Hematopoietic multipotent progenitor cell treated with erythropoietin and hydrocortisone succinate and interleukin-3 and kit ligand, for 4 days (in vitro differentiated cells): ENCODE measurements around the gene ABCB10.
"Not testable (repeated sequence)": the region's sequence is repeated elsewhere in the genome, so short reads cannot be mapped to it uniquely, and the experiment has no call there.

Source experiments
- DNase-seq: peaks from one replicate; pipeline ENCODE4 v3.0.0-alpha.2; 2015

Gene ABCB10

GRCh38 chr1:229558460-229559335 lies at the start of gene ABCB10:
TSS of gene ABCB10 (minus strand) at chr1:229558707. CDS start at chr1:229558652, 55 bp downstream.
- DNase-seq, result peak; percentile 99

- DNase-seq, result no peak
These were observed 48.9 kb upstream of the ABCB10 start for GRCh38 chr1:229607370-229607769.

GRCh38 chr1:229603371-229604005 lies 45.0 kb upstream of the ABCB10 start:
- DNase-seq, result no peak

GRCh38 chr1:229600229-229600628 lies 41.7 kb upstream of the ABCB10 start:
- DNase-seq, result no peak

- DNase-seq, result peak; percentile 9
These were observed 40.9 kb upstream of the ABCB10 start for GRCh38 chr1:229599218-229599954.

- DNase-seq, result no peak
These were observed 39.4 kb upstream of the ABCB10 start for GRCh38 chr1:229597877-229598276.

- no peak for DNase-seq
These were observed 38.6 kb upstream of the ABCB10 start for GRCh38 chr1:229596925-229597699.

GRCh38 chr1:229595876-229596275 lies 37.4 kb upstream of the ABCB10 start:
- not testable (repeated sequence) for DNase-seq

GRCh38 chr1:229594227-229595008 lies 35.9 kb upstream of the ABCB10 start:
- DNase-seq, result no peak

- DNase-seq, result no peak
These were observed 35.3 kb upstream of the ABCB10 start for GRCh38 chr1:229593800-229594199.

GRCh38 chr1:229590119-229590518 lies 31.6 kb upstream of the ABCB10 start:
- no peak for DNase-seq

- DNase-seq, result no peak
These were observed 26.8 kb upstream of the ABCB10 start for GRCh38 chr1:229585338-229585737.

GRCh38 chr1:229582715-229583114 lies 24.2 kb upstream of the ABCB10 start:
- no peak for DNase-seq

- peak; percentile 23 for DNase-seq
These were observed 23.6 kb upstream of the ABCB10 start for GRCh38 chr1:229582011-229582694.

GRCh38 chr1:229581485-229581884 lies 23.0 kb upstream of the ABCB10 start:
- no peak for DNase-seq

GRCh38 chr1:229579059-229579673 lies 20.7 kb upstream of the ABCB10 start:
- peak; percentile 65 for DNase-seq

- DNase-seq, result no peak
These were observed 19.9 kb upstream of the ABCB10 start for GRCh38 chr1:229578168-229579058.

- no peak for DNase-seq
These were observed 16.4 kb upstream of the ABCB10 start for GRCh38 chr1:229574679-229575442.

GRCh38 chr1:229572286-229572685 lies 13.8 kb upstream of the ABCB10 start:
- no peak for DNase-seq
